ENCODE data around the gene CDK6.

Gene CDK6

DNA sequence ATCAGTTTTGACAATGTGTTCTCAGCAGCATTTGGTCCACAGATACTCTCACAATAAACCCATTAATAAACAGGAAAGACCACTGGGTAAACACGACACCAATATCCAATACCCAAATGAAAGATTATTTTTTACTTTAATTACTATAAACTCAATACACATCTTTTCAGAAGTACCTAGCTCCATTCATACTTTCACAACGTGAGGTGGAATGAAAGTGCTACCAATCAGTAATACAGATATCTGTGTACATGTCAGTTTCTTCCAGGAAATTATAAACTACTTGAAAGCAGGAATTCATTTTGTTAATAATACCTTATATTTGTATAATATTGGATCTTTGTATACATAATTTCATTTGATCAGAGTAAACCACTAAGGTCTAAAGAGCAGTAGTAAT, 11.9 kb downstream of the CDK6 start:
- no peak for DNase-seq

DNA sequence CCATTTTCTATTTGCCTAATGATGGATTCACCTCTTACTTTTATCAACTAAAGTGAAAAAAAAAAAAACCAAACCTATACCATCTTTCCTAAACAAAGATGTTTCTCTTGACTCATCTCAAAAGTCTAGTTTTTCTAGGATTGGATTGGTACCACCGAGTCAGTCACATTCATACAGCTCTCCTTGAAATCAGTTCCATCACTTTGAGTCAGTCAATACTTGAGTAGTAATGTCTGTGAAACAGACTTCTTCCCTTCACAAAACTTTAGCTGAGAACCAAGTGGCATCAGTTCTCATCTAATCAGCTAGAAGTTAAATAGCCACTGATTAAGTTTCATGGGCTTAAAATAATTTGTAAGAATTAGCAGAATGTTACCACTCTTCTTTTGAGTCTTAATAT, 13.3 kb downstream of the CDK6 start:
- no peak for DNase-seq

DNA sequence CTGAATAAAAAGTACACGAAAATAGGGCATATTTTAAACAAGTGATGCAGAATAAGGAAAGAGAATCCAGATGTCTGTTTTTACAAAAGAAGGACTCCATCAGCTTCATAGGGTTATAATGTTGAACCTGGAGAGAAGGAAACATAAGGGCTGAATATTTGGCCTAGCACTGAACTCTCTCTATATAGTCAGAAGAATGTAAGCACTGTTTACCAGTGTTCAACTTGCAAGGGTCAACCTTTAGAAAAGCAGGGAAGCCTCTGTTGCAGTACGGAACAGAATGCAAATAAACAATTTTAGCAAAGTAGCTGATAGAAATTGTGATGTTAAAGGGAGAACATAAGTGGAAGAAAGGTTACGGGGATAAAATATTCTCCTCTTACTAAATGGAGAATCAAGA, 16.2 kb downstream of the CDK6 start:
- no peak for DNase-seq

DNA sequence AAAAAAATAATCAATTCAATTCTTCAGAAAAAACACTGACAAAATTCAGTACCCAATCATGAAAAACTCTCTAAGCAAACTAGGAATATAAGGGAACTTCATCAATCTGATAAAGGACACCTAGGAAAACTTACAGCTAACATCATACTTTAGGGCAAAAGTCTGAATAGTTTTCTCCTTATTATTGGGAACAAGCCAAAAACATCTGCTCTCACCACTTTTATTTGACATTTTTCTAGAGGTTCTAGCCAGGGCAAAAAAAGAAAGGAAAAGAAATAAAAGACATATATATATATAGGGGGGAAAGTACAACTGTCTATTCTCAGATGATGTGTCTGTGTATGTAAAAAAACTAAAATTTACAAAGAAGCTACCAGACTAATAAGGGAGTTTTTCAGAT, 19.0 kb downstream of the CDK6 start:
- no peak for DNase-seq

DNA sequence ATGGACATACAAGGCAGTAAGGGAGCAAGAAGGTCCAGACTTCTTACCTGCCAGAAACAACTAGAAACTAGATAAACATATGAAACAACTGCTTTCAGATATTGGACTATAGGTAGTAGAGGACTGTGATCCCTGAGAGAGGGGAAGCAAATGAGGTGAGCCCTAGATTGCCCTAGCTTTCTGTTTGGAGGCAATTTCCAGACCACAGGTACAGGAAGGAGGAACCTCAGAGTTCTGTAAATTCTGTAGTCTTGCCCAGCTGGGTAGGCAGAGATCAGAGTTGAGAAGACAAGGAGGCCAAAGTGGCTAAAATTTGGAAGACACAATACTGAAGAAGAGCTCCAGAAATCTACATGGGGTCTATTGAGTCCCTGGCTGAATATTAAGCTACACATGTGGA, 21.0 kb downstream of the CDK6 start:
- DNase-seq, result no peak

DNA sequence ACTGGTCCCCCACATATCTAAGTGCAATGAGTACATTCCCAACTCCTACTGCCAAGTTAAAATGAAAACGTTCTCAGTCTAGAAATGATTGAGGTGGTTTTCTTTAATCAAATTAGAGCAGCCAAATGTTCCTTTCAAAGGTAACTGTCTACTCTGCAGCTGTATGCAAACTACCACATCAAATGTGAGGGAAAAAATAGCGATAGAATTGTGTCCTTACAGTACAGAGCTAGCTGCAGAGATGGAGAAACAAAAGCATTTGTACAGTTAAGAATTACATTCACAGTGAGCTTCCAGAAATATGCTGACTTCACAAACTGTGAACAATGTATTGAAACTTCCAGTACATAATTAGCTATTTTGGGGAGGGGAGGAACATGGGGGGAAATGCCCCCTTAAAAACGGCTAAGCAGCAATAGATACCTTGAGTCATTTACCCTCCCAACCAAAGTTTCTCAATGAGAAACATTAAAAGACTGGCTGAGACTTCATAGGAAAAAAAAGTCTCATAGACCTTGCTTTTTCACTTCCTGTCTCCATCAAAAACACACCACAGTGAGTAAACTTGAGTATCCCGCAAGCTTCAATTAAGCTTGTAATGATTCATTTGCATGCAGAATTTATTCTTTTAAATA, 22.9 kb downstream of the CDK6 start:
- no peak for DNase-seq

DNA sequence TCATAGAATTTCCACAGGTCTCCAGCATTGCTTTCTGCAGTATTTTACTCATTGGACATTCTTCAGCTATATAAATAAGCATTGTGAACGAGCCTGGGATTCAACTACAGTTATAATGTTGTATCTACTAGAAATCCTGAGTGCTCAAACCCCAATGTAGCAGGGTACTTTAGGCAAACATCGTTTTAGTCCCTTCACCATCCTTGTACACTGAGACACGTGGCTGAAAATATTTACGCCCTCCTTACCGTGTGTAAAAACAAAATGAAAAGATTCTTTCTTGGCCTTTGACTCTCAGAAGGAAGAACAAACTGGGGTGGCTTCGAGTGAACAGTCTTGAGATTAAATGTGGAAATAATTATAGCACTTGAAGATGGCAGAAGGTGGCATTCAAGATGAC, 25.2 kb downstream of the CDK6 start:
- DNase-seq, result no peak

DNA sequence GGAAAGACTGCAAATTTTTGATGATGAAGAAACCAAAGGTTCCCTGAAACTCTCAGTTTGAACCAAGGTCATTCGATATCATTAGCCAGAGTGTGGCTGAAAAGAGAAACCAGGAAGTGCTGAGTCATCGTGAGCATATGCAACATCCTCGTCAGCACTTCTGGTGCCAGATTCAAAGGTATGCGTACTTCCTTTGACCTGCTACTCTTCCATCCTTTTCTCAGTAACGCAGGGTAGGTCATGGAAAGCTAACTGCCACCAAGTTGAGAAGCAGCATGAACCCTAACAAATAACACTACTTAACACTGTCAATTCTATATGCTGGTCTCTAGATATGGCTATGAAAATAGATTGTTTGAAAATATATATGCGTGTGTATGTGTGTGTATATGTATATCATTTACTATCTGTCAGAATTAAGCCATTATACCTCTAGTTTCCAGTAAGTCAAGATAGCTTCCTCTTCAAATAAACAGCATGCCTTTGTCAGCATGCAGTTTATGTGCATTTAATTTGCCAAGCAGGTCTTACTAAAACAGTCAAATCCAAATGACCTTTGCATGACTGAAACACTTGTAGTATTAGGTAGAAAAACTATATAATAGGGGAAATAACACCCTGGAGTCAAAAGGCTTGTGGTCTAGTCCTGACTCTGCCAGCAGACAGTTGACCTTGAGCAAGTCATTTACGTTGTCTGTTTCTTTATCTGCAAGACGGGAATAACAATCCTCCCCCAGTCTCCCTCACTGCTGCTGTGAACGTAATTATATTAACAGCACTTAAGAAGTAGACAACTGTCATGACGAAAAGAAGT, 26.4 kb downstream of the CDK6 start:
- DNase-seq, result no peak

DNA sequence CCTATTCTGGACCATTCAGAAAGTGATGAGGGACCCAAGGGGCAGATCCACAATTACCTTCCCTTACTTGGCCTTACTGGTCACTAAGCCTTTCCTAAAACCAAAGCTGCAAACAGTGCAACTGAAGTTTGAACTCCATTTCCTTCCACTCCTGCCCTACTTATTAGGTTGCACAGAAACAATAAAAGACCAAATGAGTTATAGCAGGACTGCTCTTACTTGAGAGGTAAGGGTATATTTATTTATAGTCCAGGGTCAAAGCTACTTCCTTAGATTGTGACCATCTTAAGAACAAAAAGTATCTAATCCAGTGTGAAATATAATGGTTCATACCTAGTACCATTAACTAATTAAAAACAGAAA, 27.0 kb downstream of the CDK6 start:
- no peak for DNase-seq

DNA sequence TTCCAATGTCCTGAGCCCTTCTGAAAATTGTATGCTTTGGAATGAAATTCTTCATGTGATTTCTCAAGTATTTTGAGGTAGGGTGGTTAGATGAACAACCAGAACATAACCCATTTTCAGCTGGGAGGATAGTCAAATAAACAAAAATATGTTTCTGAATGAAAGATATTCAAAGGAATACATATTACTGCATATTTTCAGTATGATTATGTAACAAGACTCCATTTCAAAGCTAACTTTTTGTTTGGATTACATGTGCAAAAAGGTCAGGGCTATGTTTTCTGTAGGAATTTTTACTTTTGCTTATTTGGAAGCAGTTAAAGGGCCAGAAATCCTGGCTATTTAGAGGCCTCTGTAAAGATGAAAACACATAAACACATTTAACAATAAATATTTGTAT, 27.7 kb downstream of the CDK6 start:
- DNase-seq, result no peak

DNA sequence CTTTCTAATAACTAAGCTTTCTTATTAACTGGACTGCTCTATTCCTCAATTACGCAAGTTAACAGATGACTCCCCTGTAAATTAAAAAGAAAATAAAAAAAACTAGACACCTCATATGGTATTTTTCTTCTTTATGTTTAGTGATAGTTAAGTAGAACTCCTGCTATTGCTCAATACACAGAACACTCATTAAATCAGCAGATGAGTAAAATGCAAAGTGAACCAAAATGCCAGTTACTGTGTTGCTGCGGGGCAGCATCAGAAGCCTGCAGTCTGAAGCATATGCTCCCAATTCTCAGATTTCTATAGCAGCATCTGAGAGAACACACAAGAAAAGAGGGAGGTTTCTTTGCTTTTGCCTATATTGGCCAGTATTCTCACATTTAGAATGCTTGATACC, 28.4 kb downstream of the CDK6 start:
- no peak for DNase-seq

DNA sequence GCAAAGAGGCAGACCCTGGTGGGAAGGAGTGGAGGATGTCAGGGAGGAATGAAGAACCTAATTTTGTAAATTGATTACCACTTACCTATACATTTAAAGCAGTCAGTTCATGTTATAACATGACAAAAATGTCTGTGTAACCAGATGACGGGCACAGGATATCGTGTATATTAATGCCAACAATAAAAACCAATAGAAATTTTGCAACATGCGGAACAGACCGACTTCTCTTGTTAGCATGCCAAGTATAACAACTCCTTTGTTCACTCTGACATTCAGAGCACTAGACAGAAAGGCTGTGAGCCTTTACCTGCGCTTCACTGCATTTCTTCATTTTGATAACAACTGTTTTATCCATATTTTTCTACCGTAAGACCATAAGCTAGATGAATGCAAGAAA, 29.9 kb downstream of the CDK6 start:
- no peak for DNase-seq

DNA sequence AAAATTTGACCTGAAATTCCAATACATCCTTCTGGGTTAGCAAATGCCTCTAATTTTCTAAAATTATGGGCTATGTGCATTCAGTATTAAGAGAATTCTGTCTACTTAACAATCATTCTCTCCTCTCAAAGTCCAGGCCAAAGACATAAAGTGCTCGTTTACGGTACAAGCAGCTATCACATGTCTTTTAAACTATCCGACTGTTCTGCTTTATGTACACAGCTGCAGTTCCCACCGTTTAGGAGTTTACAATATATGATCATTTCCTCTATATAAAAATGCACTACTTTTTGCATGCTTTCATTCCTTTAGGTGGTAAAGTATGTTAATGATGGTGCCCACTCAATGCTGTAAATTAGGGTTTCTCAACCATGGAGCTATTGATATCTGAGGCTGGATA, 34.0 kb downstream of the CDK6 start:
- no peak for DNase-seq

DNA sequence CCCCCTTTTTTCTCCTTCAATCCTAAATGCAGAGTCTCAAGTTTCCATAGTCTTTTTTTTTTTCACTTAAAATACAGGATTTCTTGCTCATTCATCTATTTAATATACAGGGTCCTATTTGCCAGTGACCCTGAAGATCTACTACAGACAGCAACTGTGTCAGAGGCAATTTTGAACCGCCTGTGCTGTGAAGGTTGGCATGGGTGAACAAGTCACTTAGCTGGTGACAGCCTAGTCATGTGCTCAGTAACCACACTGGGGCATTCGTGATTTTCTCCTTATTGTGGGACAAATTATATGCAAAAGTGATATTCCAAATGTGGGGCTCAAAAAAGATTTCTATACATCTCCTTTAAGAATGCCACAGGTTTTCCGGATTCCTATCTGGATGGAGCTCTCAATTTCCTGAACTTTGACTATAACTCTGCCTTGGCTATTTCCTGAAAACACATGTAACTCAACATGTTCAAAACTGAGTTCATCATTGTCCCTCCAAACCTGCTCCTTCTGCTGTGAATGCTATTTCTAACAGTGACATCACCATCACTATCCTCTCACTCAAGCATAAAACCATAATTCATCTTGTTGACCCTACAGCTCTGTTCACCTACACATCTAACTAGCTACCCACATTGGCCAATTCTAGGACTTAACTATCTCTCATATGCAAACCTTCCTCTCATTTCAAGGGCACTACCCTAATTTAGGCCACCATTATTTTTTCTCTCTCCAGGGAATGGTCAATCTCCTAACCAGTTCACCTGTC, 36.7 kb downstream of the CDK6 start:
- DNase-seq, result no peak

DNA sequence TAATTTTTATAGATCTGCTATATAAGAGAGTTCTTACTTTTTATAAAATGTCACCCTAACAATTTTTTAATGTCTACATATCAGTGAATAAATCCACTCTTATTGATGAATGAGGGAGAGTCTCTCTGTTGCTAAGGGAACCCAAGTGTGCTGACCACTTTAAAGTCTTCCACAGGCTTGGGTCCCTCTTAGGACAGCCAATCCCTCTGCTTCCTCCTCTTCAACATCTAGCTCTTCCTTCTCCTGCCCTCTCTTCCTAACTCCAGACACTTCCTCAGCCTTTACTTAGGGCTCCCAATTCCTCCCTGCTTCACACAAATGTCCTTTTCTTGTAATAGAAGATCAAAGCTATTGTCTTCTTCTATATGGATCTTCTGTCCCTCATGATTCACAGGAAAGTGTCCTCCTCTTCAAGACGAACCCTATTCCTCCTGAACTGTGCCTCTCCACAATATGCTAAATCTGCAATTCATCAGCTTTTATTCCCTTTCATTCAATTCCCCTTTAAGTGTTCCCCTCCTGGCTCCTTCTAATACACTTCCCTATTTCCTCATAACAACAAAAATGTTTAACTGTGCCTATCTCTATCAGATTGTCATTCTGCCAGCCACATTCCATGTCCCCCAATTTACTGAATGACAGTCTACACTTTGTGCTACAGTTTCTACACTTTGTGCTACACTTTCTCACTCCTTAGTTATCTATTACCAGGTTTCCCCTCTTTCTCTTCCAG, 37.7 kb downstream of the CDK6 start:
- DNase-seq, result no peak

DNA sequence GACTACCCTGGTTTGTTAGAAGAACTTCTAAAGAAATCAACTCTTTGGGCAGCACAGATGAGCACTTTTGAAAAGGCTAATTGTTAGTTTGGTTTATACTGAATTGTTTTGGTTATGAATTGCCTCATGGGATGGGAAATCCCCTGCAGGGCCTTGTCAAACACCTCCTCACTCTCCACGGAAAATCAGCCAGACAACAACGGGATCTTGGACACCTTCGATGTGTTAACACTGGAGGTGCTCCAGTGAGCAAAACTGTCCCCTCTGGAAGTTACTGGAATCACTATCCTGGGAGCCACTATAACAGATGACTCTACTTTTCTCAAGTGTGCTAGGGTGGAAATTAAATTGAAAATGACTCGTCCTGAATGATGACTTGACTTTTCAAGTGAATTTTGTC, 38.7 kb downstream of the CDK6 start:
- no peak for DNase-seq

DNA sequence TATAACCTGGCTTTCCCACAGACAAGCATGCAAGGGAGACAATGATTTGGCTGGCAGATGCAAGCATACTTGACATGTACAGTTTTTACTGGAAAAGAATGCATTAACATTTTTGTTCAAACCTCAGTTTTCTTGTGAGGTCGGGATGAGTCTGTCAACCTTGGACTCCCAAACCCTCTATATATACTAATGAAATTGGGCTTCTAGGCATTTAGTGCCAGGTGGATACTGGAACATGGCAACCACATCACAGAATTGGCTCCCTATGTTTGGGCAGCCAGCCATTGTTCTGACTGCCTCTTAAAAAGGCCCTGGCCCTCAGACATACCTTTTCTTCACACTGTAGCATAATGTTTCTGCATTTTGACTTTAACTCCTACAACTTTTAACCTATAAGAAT, 39.1 kb downstream of the CDK6 start:
- DNase-seq, result no peak

DNA sequence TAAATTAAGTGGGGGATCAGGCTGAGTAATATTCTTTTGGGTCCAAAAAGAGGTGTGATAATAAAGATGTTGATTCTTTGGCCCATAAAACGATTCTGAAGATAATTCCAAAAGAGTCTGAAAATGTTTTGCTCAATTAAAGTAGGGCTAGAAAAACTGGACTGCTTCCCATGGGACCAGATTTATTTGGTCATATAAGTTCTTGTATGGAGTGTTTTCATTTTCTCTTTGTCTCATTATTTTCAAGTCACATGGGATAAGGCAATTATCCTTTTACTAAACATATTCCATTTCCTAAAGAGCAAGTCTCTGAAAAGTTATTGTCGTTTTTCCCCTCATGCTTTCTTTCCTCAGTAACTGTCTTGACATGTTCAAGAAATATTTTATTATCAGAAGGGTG, 41.5 kb downstream of the CDK6 start:
- no peak for DNase-seq

DNA sequence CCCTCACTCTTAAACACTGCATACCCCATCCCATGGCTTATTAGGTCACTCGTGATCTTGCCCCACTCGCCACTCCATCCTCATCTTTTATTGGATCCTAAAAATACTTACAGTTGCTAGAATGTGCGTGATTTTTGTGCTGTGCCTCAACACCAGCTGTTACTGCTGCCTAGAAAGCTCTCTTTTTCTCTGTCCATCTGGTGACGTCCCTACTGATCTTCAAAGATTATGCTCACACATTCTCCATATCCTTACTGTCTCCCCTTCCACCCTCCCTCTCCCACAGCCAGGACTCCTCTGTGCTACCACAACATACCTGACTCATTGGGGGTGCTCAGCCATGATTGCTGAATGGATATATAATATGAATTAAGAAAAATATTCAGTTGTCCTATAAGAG, 42.0 kb downstream of the CDK6 start:
- DNase-seq, result peak; percentile 72

DNA sequence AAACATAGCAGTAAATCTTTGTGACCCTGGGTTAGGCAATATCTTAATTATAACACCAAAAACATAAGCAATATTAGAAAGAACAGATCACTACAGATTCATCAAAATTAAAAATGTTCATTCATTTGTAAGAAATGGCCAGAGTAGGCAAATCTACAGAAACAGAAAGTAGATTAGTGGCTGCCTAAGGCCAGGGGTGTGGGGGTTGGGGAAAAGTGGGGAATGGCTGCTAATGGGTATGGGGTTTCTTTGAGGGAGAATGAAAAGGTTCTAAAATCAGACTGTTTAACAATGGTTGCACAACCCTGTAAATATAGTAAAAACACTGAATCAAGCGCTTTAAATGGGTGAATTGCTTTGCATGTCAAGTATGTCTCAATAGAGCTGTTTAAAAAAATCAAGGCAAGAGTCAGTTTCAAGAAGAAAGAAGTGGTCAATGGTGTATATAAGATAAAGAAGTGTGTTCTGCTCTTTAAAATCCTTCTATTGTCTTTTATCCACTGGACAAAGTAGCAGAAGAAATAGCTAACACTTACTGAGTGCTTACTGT, 42.6 kb downstream of the CDK6 start:
- no peak for DNase-seq

DNA sequence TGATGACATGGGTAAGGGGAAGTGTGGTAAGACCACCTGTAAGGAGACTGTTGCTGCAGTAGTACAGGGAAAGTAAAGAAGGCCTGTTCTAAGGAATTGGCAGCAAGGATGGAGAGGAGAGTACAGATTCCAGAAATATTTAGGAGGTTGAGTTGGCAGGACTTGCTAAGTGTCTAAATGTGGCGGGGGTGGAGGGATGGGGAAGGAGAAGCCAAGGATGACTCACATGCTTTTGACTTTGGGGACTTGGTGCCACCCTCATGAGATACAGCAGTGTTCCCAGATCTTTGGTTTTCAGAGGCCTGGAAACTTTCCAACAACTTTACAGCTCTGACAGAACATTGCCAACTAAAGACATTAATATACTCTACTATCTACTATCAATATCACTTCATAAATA, 45.4 kb downstream of the CDK6 start:
- no peak for DNase-seq

DNA sequence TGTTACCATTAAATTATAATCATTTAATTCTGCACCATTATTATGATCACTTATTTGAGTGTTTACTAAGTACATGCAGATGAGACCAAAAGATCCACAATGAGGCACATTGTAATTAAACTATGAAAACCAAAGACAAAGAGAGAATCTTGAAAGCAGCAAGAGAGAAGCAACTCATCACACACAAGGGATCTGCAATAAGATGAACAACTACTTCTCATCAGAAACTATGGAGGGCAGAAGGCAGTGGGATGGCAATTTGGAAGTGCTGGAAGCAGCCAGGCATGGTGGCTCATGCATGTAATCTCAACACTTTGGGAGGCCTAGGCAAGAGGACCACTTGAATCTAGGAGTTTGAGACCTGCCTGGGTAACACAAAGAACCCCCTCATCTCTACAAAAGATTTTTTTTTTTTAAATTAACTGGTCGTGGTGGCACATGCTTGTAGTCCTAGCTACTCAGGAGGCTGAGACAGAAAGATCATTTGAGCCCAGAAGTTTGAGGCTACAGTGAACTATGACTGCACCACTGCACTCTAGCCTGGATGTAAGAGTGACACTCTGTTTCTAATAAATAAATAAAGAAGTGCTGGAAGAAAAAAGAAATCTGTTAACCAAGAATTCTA, 47.7 kb downstream of the CDK6 start:
- no peak for DNase-seq

DNA sequence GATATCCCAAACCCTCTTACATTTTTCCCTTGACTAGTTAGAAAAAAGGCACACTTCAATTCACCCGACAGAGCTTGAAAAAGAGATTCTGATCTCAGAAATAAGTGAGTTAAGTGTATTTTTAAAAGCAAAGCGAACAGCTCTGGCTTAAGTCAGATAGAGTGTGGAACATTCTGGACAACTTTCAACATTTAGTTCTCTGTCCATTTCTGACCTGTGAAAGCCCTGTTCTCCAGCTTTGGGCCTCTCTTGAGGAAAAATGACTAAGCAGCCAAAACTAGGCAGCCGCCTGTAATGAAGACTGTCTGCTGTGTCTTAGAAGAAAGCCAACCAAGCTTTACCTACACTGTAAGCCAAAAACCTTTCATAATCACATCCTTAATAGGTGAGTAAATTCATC, 50.5 kb downstream of the CDK6 start:
- DNase-seq, result no peak
